Progenitor cell of endocrine pancreas (in vitro differentiated cells): ENCODE results near the gene ATG13. TPM values are rescaled to one million over a fixed set of nuclear protein-coding genes. Genes with fewer than 3 reads are reported as not detected.

ENCODE experiments used
- DNase-seq: peaks from one replicate; pipeline ENCODE4 v3.0.0; 2021; ENCODE audit warnings: low spot score; ENCODE audit not compliant: unreplicated experiment
- H3K27ac Mint-ChIP-seq: 2 replicates; pipeline ENCODE4 v1.8.0; 2021; ENCODE audit warnings: mild to moderate bottlenecking, moderate library complexity, mixed read lengths
- H3K27me3 Mint-ChIP-seq: 2 replicates; pipeline ENCODE4 v1.8.0; 2021; ENCODE audit warnings: mixed read lengths
- H3K36me3 Mint-ChIP-seq: 2 replicates; pipeline ENCODE4 v1.8.0; 2022; ENCODE audit warnings: mixed read lengths; ENCODE audit not compliant: insufficient read depth
- H3K4me1 Mint-ChIP-seq: 2 replicates; pipeline ENCODE4 v1.8.0; 2021; ENCODE audit warnings: low read depth, mixed read lengths
- H3K4me3 Mint-ChIP-seq: 2 replicates; pipeline ENCODE4 v1.8.0; 2021; ENCODE audit warnings: low read depth, mild to moderate bottlenecking, moderate library complexity, mixed read lengths
- H3K9me3 Mint-ChIP-seq: 2 replicates; pipeline ENCODE4 v1.8.0; 2021; ENCODE audit warnings: low read depth, mixed read lengths
- total RNA-seq: library from RNA; stranded (reverse); gene quantifications from 2 replicates; pipeline ENCODE4 v1.2.1, GENCODE V29; 2021
- TF ChIP-seq, protein P1 (sequence below): fragments of 200-600 bp; sonication (generic); IDR thresholded peaks from one replicate; pipeline ENCODE4 v1.5.0; 2021; ENCODE audit warnings: antibody characterized with exemption, mild to moderate bottlenecking; ENCODE audit not compliant: unreplicated experiment

The ATG13 gene
- total RNA-seq, 1 donor from 2014 or later = 69.8 TPM

DNA sequence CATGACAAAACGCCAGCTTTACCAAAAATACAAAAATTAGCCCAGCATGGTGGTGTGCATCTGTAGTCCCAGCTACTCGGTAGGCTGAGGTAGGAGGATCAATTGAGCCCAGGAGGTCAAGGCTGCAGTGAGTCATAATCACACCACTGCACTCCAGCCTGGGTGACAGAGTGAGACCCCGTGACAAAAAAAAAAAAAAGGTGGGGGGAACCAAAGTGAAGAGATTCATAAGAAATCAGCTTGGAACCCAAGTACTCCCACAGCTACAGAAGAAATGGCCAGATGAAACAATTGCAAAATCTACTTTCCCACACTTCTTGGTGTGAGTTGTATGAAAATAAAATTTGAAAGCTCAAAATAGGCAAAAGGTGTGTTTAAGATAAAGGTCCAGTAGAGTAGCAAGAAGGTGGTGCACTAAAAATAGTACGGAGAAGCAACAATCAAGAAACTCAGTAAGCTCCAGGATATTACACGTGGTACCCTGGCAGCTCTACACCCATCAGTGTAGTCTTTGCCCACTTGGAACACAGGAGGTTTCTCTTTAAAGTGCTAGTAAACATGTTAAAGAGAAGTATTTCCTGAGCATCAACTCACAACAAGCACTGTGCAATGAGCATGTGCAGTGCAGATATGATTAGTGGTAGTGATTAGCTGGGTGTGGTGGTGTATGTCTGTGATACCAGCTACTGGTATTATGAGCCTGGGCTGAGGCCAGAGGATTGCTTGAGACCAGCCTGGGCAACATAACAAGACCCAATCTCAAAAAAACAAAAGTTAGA, 5.6 kb upstream of the ATG13 start:
- Mint-ChIP-seq H3K27ac (no peak overlapping the region), H3K36me3 (peaks cover 1% of the 10 kb centered on the region), H3K27me3 (no peaks in the 10 kb centered on the region), H3K4me3 (no peak overlapping the region), H3K9me3 (no peaks in the 10 kb centered on the region), H3K4me1 (peaks cover 8% of the 10 kb centered on the region)
- DNase-seq = no peak
- TF ChIP-seq, protein P1, sequence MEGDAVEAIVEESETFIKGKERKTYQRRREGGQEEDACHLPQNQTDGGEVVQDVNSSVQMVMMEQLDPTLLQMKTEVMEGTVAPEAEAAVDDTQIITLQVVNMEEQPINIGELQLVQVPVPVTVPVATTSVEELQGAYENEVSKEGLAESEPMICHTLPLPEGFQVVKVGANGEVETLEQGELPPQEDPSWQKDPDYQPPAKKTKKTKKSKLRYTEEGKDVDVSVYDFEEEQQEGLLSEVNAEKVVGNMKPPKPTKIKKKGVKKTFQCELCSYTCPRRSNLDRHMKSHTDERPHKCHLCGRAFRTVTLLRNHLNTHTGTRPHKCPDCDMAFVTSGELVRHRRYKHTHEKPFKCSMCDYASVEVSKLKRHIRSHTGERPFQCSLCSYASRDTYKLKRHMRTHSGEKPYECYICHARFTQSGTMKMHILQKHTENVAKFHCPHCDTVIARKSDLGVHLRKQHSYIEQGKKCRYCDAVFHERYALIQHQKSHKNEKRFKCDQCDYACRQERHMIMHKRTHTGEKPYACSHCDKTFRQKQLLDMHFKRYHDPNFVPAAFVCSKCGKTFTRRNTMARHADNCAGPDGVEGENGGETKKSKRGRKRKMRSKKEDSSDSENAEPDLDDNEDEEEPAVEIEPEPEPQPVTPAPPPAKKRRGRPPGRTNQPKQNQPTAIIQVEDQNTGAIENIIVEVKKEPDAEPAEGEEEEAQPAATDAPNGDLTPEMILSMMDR = no peak

DNA sequence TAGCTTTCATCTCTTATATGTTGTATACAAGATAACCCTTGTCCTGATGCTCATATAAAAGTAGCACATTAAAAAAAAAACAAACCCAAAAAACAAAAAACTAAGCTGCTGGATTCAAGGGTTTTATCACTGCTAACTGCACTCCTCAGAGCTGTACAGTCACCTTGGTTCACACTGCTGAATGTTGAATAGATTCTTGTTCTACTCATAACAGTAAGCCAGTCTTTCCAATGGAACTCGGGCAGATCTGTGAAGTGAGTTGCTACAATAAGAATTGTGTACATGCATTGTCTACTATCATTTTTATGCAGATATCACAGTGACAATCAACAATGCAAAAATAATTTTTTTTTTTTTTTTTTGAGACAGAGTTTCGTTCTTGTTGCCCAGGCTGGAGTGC, 5.0 kb upstream of the ATG13 start:
- H3K9me3 Mint-ChIP-seq = no peaks in the 10 kb centered on the region
- H3K4me3 Mint-ChIP-seq = no peak overlapping the region
- no peak for DNase-seq
- H3K36me3 Mint-ChIP-seq = peaks cover 1% of the 10 kb centered on the region
- H3K4me1 Mint-ChIP-seq = peaks cover 8% of the 10 kb centered on the region
- no peaks in the 10 kb centered on the region for H3K27me3 Mint-ChIP-seq
- TF ChIP-seq, protein P1 = no peak
- H3K27ac Mint-ChIP-seq = no peak overlapping the region

DNA sequence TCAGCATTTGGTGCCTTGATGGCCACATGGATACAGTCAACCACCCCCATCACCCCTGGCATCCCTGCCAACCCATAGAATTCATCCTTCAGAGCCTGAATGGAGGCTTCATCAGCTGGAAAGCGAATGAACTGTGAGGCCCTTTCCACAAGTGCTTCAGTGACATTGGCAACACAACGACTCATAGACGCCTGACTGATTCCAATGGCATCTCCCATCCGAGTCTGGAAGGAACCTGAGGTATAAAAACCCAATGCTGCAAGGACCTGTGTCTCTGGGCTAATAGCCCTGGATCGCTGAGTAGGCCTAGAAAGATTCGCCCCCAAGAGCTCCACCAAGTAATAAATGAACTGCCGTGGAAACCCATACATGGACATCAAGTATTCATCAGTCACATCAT, 1.6 kb upstream of the ATG13 start:
- TF ChIP-seq, protein P1 = no peak
- H3K4me3 Mint-ChIP-seq = no peak overlapping the region
- no peaks in the 10 kb centered on the region for H3K27me3 Mint-ChIP-seq
- H3K9me3 Mint-ChIP-seq = no peaks in the 10 kb centered on the region
- H3K36me3 Mint-ChIP-seq = peaks cover 1% of the 10 kb centered on the region
- peak overlapping the region; percentile 100 for H3K27ac Mint-ChIP-seq
- H3K4me1 Mint-ChIP-seq = peaks cover 18% of the 10 kb centered on the region
- DNase-seq = no peak

DNA sequence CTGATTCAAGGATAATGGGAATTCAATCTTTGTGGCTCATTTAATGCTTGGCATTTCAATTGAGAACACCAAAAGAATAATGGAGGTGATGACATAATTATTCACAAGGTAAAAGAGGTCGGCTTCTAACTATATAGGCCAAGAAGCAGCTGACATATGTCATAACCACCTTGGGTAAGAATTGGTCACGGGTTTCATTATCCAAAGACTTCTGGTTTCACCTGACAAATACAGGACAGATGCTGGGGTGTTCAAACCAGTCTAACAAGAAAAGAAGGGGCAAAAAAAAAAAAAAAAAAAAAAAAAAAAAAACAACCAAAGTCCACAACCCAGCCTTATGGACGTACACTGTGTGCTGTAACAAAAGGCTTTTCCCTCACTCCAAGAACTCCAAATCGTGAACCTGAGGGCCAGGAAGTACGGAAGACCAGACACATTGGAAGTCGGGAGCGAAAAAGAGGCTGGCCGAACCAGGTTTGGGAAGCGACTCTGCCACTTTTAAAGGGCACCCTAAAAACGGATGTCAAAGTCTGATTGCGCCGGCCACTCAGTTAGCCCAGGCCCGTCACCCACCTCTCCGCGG, 711 bp upstream of the ATG13 start:
- TF ChIP-seq, protein P1 = no peak
- DNase-seq = no peak
- Mint-ChIP-seq H3K27ac (peak overlapping the region; percentile 100), H3K36me3 (peaks cover 1% of the 10 kb centered on the region), H3K4me1 (peaks cover 18% of the 10 kb centered on the region), H3K9me3 (no peaks in the 10 kb centered on the region), H3K4me3 (peak overlapping the region; percentile 99), H3K27me3 (no peaks in the 10 kb centered on the region)

- H3K4me1 Mint-ChIP-seq = peaks cover 18% of the 10 kb centered on the region
- H3K27me3 Mint-ChIP-seq = no peaks in the 10 kb centered on the region
- TF ChIP-seq, protein P1 = no peak
- H3K36me3 Mint-ChIP-seq = peaks cover 6% of the 10 kb centered on the region
- peak overlapping the region; percentile 100 for H3K27ac Mint-ChIP-seq
- no peak for DNase-seq
- no peaks in the 10 kb centered on the region for H3K9me3 Mint-ChIP-seq
- peak overlapping the region; percentile 99 for H3K4me3 Mint-ChIP-seq
Observed at GRCh38 chr11:46617972-46618314, 590 bp downstream of the ATG13 start.
